COLO668 (cell line): ENCODE data around the gene ZDHHC5.

ENCODE experiments used
- DNase-seq: peaks from one replicate; lab custom pipeline; 2025; ENCODE audit not compliant: unreplicated experiment; lab: John Stamatoyannopoulos, UW

Gene ZDHHC5

DNA sequence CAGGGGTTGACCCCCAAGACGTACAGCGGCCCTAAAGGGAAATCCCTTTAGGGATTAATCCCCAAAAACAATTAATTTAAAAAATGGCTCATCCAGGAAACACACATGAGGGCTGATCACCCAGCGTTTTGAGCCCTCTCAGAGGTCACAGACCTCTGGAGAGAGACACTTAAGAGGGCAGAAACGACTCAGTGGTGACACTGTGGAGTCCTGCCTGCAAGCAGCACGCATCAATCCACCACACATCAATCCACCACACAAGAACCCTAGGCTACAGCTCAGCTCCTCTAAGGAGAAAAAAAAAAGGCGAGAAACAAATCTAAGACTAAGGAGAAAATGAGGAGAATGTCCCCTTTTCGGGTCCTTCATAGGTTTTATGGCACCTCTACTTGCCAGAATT is 60.9 kb downstream of the ZDHHC5 start:
- no peak for DNase-seq

DNA sequence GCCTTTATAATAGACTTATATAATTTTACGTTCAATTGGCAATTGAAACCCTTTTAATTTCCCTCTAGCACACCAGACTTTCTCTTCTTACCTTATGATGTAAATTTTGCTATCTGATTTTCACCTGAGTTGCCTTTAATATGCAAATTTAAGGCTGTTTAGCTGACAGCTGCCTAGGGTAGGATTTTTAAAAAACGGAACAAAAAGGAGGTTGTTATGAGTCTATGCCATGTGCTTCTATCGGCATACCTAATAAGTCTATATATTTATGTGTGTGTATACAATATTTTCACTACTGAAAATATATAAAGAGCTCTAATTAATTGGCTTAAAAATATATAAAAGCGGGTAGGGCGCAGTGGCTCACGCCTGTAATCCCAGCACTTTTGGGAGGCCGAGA is 61.6 kb downstream of the ZDHHC5 start:
- no peak for DNase-seq

DNA sequence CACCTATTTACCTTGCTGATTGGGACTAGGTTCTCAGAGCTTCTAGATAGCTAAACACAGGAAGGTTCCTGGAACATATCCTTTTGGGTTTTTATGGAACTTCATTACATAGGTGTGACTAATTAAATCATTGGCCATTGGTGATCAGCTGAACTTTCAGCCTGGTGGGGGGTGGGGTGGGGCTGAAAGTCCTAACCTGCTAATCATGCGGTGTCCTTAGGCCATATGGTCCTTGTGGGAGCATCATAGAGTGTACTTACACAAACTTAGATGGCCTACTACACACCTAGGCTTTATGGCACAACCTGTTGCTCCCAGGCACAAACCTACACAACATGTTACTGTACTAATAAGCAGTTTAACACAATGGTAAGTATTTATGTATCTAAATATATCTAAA is 64.7 kb downstream of the ZDHHC5 start:
- no peak for DNase-seq

DNA sequence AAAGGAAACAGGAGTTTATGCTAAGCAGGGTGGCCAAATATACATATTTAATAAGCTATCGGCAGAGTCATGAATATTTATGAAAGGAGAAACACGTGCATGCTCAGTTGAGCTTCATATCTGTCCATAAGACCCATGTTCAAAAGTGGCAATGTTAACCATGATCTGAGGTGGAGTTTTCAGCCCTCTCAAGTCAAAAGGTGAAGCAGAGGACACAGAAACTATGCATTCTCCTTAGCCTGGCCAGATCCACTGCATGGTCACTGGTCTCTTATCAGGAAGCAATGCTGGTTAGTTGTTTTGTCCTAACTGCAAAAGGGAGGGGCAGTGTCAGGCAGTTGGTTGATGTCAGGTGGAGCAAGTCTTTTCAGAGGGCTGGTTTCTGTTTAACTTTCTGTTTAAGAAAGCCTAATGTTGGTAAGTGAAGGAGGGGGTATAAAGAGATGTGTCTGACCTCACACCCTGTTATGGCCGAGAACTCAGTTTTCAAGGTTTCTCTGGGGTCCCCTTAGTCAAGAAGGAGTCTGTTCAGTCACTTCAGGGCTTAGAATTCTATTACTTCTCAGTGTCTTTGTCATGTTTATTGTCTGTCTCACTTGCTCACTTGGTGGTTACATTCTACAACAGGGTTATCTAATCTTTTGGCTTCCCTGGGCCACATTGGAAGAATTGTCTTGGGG is 67.8 kb downstream of the ZDHHC5 start:
- no peak for DNase-seq

DNA sequence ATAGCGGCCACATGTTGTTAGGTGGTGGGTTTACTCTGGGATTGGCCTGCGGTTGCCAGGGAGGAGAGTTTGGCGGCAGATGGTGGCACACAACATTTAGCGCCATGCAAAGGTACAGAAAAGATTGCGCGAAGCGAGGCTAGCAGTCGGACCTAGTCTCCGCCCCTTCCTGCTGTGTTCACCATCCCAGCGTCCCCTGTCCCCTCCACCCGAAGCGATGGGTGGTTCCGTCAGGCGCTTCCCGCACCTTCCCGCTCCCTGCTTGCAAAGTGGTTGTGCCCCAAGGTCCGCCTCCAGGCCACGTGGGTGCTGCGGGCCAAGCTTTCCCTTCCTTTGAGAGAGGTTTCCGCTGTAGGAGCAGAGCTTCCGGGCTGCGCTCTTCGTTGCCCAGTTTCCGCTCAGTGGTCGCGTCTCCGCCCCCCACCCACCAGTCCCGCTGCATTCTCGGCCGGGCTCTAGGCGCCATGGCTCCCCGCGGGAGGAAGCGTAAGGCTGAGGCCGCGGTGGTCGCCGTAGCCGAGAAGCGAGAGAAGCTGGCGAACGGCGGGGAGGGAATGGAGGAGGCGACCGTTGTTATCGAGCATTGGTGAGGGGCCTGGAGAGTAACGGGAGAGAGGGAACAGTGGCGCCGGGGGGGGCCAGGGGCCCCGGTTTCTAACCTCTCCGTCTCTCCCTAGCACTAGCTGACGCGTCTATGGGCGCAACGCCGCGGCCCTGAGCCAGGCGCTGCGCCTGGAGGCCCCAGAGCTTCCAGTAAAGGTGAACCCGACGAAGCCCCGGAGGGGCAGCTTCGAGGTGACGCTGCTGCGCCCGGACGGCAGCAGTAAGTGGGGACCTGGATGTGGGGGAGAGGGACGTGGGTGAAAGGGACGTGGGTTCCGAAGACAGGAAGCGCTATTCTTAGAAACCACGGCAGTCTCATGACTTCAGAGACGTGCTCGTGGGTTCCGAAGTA is 73.5 kb downstream of the ZDHHC5 start, which contains the start of gene SELENOH:
SELENOH (plus strand) TSS at position 360 of the 955 bp plus-strand sequence; CDS start at position 465, 105 bp downstream.
- peak; percentile 94 for DNase-seq

DNA sequence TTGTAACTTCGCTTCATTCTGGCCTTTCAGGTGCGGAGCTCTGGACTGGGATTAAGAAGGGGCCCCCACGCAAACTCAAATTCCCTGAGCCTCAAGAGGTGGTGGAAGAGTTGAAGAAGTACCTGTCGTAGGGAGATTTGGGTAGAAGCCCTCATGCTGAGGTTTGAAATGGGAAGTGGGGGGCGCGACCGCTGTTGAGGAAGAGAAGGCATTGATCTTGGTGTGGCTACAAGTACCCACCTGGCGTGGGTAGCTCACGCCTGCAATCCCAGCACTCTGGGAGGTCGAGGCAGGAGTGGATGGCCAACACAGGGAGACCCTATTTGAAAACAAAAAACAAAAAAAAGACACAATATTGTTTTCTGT is 74.2 kb downstream of the ZDHHC5 start:
- DNase-seq, result peak; percentile 30

DNA sequence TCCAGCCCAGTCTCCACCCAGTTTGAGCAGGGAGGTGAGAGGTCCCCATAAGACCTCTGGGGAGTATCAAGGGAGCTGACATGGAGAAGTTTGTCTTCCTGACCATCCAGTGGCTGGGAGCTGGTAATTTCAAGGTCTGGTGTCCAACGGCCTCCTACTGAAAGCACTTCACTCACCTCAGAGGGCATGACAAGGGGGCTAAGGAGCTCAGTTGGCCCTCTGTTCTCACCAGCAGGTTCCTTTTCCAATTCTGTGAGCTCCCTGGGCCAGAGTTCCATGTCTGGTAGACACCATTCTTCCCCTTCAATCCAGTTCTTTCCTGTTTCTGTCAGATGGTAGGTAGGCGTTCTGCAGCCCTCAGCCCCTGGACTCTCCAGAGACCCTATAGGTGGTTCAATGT is 76.4 kb downstream of the ZDHHC5 start:
- DNase-seq, result no peak

DNA sequence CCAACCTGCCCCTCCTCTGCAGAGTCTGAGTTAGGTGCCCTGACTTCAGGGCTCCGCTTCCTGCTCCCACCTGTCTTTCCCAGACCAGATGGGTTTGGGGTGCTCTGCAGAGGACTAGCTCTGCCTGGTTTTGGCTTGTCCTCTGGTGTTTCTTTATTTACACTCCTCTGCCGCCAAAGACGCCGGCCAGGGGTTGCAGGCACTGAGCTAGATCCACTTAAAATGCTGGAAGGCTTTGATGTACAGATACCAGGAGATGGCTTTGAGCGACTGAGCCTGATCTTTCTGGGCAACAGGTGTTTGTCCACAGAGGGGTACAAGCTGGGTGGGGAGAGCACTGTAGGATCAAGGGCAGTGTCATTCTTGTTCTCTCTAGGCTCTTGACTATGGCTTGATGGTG is 77.3 kb downstream of the ZDHHC5 start:
- DNase-seq, result no peak

DNA sequence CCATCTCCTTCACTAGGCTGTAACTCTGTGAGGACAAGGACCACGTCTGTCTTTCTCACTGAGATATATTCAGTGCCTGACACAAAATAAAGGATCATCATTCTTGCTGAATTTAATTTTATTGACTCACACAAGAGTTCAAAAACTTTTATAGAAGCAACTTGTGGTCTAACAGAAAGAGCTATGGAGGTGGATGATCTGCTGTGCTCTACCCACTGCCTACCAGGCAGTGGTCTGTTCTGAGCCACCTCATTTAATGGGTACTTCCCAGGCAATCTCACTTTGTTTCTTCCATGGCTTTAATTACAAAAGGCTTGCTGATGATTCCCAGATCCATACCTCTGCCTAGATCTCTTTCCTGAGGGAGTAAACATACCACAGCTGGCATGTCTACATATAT is 79.0 kb downstream of the ZDHHC5 start:
- no peak for DNase-seq
